HepG2 (cell line): ENCODE data around the gene B3GALNT2. TPM values are rescaled to one million over a fixed set of nuclear protein-coding genes. Genes with fewer than 3 reads are reported as not detected.

ENCODE experiments used
- ATAC-seq: fragments of 200-7000 bp; cut with Tn5 transposase; 3 replicates; pipeline ENCODE4 v1.9.1; 2020; ENCODE audit warnings: mild to moderate bottlenecking, moderate library complexity
- BruUV-seq: library from RNA; stranded (reverse); fragments of 400-500 nt; replicated peaks from 2 replicates; lab custom pipeline; 2021; lab: Mats Ljungman, UMichigan
- CTCF ChIA-PET: fragments of 300-600 bp; formaldehyde crosslinking; extraction: SDS; loops from one replicate; lab custom pipeline; 2021; ENCODE audit warnings: low total read pairs, inconsistent platforms, low intra/inter-chr PET ratio; lab: Yijun Ruan, JAX
- POLR2A ChIA-PET: fragments of 350-600 bp; sonication (Branson Sonifier 250); formaldehyde crosslinking; loops from one replicate; lab custom pipeline; 2020; ENCODE audit warnings: antibody characterized with exemption, inconsistent platforms; lab: Yijun Ruan, JAX
- DNase-seq: peaks from one replicate; pipeline ENCODE4 v3.0.0-alpha.2; 2015; ENCODE audit warnings: low spot score
- FAIRE-seq: peaks from 3 replicates; lab custom pipeline; 2011; peaks lifted over from hg19 to GRCh38; lab: Jason Lieb, UNC
- H2AFZ ChIP-seq: one replicate; pipeline ENCODE4 v1.6.1; 2011; ENCODE audit warnings: low read length, inconsistent platforms
- H3K27ac ChIP-seq: fragments of 300-600 bp; 3 replicates; pipeline ENCODE4 v1.8.0; 2011; ENCODE audit warnings: mixed run types, mild to moderate bottlenecking, mixed read lengths, low read length, inconsistent platforms; ENCODE audit not compliant: insufficient read depth; ENCODE audit errors: extremely low read length
- H3K27me3 ChIP-seq, 2 experiments: fragments of 200-600 bp in 1 of 2; 2 replicates in 1 of 2; 3 replicates in 1 of 2; pipeline versions ENCODE4 v1.6.0 to v1.8.0; 2011; ENCODE audit warnings: low read length in 2 of 2, mild to moderate bottlenecking in 2 of 2, moderate library complexity in 2 of 2, inconsistent platforms in 1 of 2; ENCODE audit not compliant: insufficient read depth in 2 of 2, control insufficient read depth in 1 of 2
- H3K36me3 ChIP-seq, 2 experiments: fragments of 200-600 bp in 1 of 2; replicated peaks in 1 of 2; 2 replicates in 1 of 2; 3 replicates in 1 of 2; pipeline versions ENCODE4 v1.5.1 to v1.8.0; 2011; ENCODE audit warnings: low read length in 2 of 2, inconsistent platforms in 1 of 2; ENCODE audit not compliant: insufficient read depth in 2 of 2, control insufficient read depth in 1 of 2
- H3K4me1 ChIP-seq: 2 replicates; pipeline ENCODE4 v1.5.1; 2012; ENCODE audit warnings: low read length, inconsistent platforms; ENCODE audit not compliant: insufficient read depth
- H3K4me2 ChIP-seq: 2 replicates; pipeline ENCODE4 v1.6.0; 2011; ENCODE audit warnings: low read depth, low read length, inconsistent platforms
- H3K4me3 ChIP-seq, 3 experiments: fragments of 200-600 bp in 1 of 3; sonication (generic), shearing (Covaris generic) in 1 of 3; replicated peaks in 1 of 3; 2 replicates each; pipeline ENCODE4 v1.5.1; 2011 to 2016; ENCODE audit warnings: low read length in 3 of 3, inconsistent platforms in 2 of 3, low read depth in 2 of 3, mild to moderate bottlenecking in 2 of 3, control low read depth in 1 of 3, mixed read lengths in 1 of 3; ENCODE audit not compliant: insufficient read depth in 1 of 3
- H3K79me2 ChIP-seq: one replicate; pipeline ENCODE4 v1.6.1; 2011; ENCODE audit warnings: low read length, inconsistent platforms; ENCODE audit not compliant: insufficient read depth
- H3K9ac ChIP-seq: 2 replicates; pipeline ENCODE4 v1.6.0; 2011; ENCODE audit warnings: mild to moderate bottlenecking, low read depth, low read length, inconsistent platforms; ENCODE audit not compliant: insufficient read depth
- H3K9me3 ChIP-seq: 2 replicates; pipeline ENCODE4 v1.5.1; 2012; ENCODE audit warnings: mild to moderate bottlenecking, low read length
- H4K20me1 ChIP-seq: 2 replicates; pipeline ENCODE4 v1.6.0; 2011; ENCODE audit warnings: inconsistent platforms, mild to moderate bottlenecking, low read length, moderate library complexity; ENCODE audit not compliant: insufficient read depth
- CEBPG ChIP-seq: IDR thresholded peaks from 2 replicates; pipeline ENCODE4 v1.6.1; 2016
- GABPA ChIP-seq, 2 experiments: IDR thresholded peaks; 2 replicates each; pipeline ENCODE4 v1.6.1; 2011 to 2016; ENCODE audit warnings: low read depth in 2 of 2, low read length in 1 of 2, missing biosample characterization in 1 of 2, missing genetic modification characterization in 1 of 2
- ISL2 ChIP-seq: sonication (generic); formaldehyde crosslinking; IDR thresholded peaks from 2 replicates; pipeline ENCODE4 v1.5.0; 2020; ENCODE audit warnings: missing genetic modification reagents
- ISX ChIP-seq: sonication (generic); formaldehyde crosslinking; conservative IDR thresholded peaks from 2 replicates; pipeline ENCODE4 v1.5.0; 2020; ENCODE audit warnings: missing genetic modification reagents
- LCORL ChIP-seq, 2 experiments: fragments of 450-650 bp in 1 of 2; sonication (generic) in 1 of 2; formaldehyde crosslinking in 1 of 2; IDR thresholded peaks; 2 replicates each; pipeline versions ENCODE4 v1.5.0 to v1.6.1; 2017 to 2020; ENCODE audit warnings: antibody characterized with exemption in 1 of 2, missing genetic modification reagents in 1 of 2
- MLLT10 ChIP-seq: sonication (generic); formaldehyde crosslinking; IDR thresholded peaks from 2 replicates; pipeline ENCODE4 v1.4.0; 2020; ENCODE audit warnings: missing genetic modification reagents
- NRL ChIP-seq: sonication (generic); formaldehyde crosslinking; IDR thresholded peaks from 2 replicates; pipeline ENCODE4 v1.5.0; 2020; ENCODE audit warnings: missing genetic modification reagents, mild to moderate bottlenecking, moderate library complexity, borderline replicate concordance
- RAD51 ChIP-seq: fragments of 450-650 bp; IDR thresholded peaks from 2 replicates; pipeline ENCODE4 v1.6.1; 2016; ENCODE audit warnings: borderline replicate concordance
- SKI ChIP-seq: fragments of 450-650 bp; IDR thresholded peaks from one replicate; pipeline ENCODE4 v1.6.1; 2018; ENCODE audit warnings: mild to moderate bottlenecking; ENCODE audit not compliant: partially characterized antibody
- STAG1 ChIP-seq: sonication (generic); formaldehyde crosslinking; IDR thresholded peaks from 2 replicates; pipeline ENCODE4 v1.4.0; 2020; ENCODE audit warnings: missing genetic modification reagents
- TBX3 ChIP-seq: fragments of 450-650 bp; IDR thresholded peaks from 2 replicates; pipeline ENCODE4 v1.6.1; 2017; ENCODE audit warnings: antibody characterized with exemption, mild to moderate bottlenecking, inconsistent platforms, borderline replicate concordance
- TOPORS ChIP-seq: sonication (generic); formaldehyde crosslinking; IDR thresholded peaks from 2 replicates; pipeline ENCODE4 v1.8.0; 2023; ENCODE audit warnings: mild to moderate bottlenecking, missing genetic modification reagents
- TP53 ChIP-seq: sonication (generic); formaldehyde crosslinking; conservative IDR thresholded peaks from 2 replicates; pipeline ENCODE4 v1.4.0; 2020; ENCODE audit warnings: missing genetic modification reagents
- ZBTB25 ChIP-seq: IDR thresholded peaks from 2 replicates; pipeline ENCODE4 v1.6.1; 2018; ENCODE audit warnings: missing genetic modification reagents
- ZC3H4 ChIP-seq: sonication (generic); formaldehyde crosslinking; IDR thresholded peaks from 2 replicates; pipeline ENCODE4 v1.4.0; 2020; ENCODE audit warnings: missing genetic modification reagents, borderline replicate concordance
- ZNF124 ChIP-seq: sonication (generic); formaldehyde crosslinking; IDR thresholded peaks from 2 replicates; pipeline ENCODE4 v1.4.0; 2020; ENCODE audit warnings: missing genetic modification reagents
- ZNF333 ChIP-seq: sonication (generic); formaldehyde crosslinking; IDR thresholded peaks from 2 replicates; pipeline ENCODE4 v1.4.0; 2020; ENCODE audit warnings: mild to moderate bottlenecking, missing genetic modification reagents, borderline replicate concordance
- ZNF451 ChIP-seq: sonication (generic); formaldehyde crosslinking; IDR thresholded peaks from 2 replicates; pipeline ENCODE4 v1.5.0; 2020; ENCODE audit warnings: mild to moderate bottlenecking, missing genetic modification reagents
- ZNF574 ChIP-seq: sonication (generic); formaldehyde crosslinking; IDR thresholded peaks from 2 replicates; pipeline ENCODE4 v1.4.0; 2020; ENCODE audit warnings: missing genetic modification reagents
- ZNF691 ChIP-seq: sonication (generic); formaldehyde crosslinking; IDR thresholded peaks from 2 replicates; pipeline ENCODE4 v1.4.0; 2020; ENCODE audit warnings: missing genetic modification reagents, low read depth, mild to moderate bottlenecking, borderline replicate concordance
- WGBS: methylation state at CpG from one replicate; pipeline ENCODE4 v1.1.6; 2017; ENCODE audit warnings: low lambda C conversion rate; 5-methylcytosine and 5-hydroxymethylcytosine counted together
- in situ Hi-C: cut with HindIII; loops from 2 replicates; pipeline ENCODE4 v1.10.0; 2017; ENCODE audit warnings: low pct_unique_long_range_greater_than_20kb; ENCODE audit not compliant: extremely low pct_ligation_motif_present
- intact Hi-C: fragments of 100-400 bp; cut with micrococcal nuclease; formaldehyde crosslinking; loops from one replicate; pipeline ENCODE4 v1.10.0; 2022; ENCODE audit not compliant: unreplicated experiment
- polyA plus RNA-seq, 8 experiments: library from polyadenylated mRNA; depleted of rRNA in 3 of 8; stranded (reverse) in 7 of 8; unstranded in 1 of 8; fragments of >200 nt; fragmentation: Illumina TruSeq in 4 of 8; extraction: Trizol in 4 of 8; gene quantifications; 2 replicates each; pipeline versions ENCODE4 v1.2.1 to v1.2.3, GENCODE V29; 2011 to 2016; ENCODE audit warnings: low read depth in 4 of 8, missing spikeins in 1 of 8, mixed read lengths in 1 of 8; ENCODE audit not compliant: insufficient read depth in 1 of 8
- total RNA-seq, 5 experiments: library from RNA; depleted of rRNA; stranded (reverse); fragments of >200 nt; fragmentation: Illumina TruSeq; extraction: Trizol; gene quantifications; 2 replicates each; pipeline ENCODE4 v1.2.3, GENCODE V29; 2016; ENCODE audit warnings: low read depth in 1 of 5

Gene B3GALNT2
- total and polyA plus RNA-seq, 2 of the 13 experiments (the other 11 are each of a cell fraction or from before 2014, with no cell fraction given), result 16.5 to 28.9 TPM

GRCh38 chr1:235473806-235474205 is 30.4 kb downstream of the B3GALNT2 start (continued):
- TF ChIP-seq LCORL (IDR thresholded peaks at IDR 0.05) (no peak), LCORL (CRISPR knock-in tag; IDR thresholded peaks at IDR 0.05) (no peak)
- TF ChIP-seq, all 625 proteins: peak for 0

GRCh38 chr1:235470741-235471439 is 33.4 kb downstream of the B3GALNT2 start:
- H3K4me2 ChIP-seq, result no peak overlapping the region
- TF ChIP-seq TBX3 (no peak), SKI (no peak), ZNF574 (CRISPR knock-in tag) (no peak), TOPORS (CRISPR knock-in tag) (no peak), ISX (CRISPR knock-in tag) (no peak), GABPA (IDR thresholded peaks at IDR 0.05; ENCODE audit: low read depth, low read length) (no peak), GABPA (CRISPR knock-in tag; IDR thresholded peaks at IDR 0.05; ENCODE audit: low read depth) (no peak), ZNF451 (CRISPR knock-in tag) (no peak), MLLT10 (no peak), ZBTB25 (CRISPR knock-in tag) (no peak), ZNF333 (CRISPR knock-in tag) (no peak), CEBPG (CRISPR knock-in tag) (no peak), STAG1 (CRISPR knock-in tag) (no peak), TP53 (CRISPR knock-in tag) (no peak), RAD51 (no peak), ZNF691 (CRISPR knock-in tag) (no peak), ISL2 (CRISPR knock-in tag) (no peak), ZNF124 (CRISPR knock-in tag) (no peak), NRL (no peak), ZC3H4 (CRISPR knock-in tag) (no peak)

More at GRCh38 chr1:235470741-235471439, 33.4 kb downstream of the B3GALNT2 start:
- intact Hi-C loops (no loop called here), in situ Hi-C loops (no loop called here)
- H3K9me3 ChIP-seq, result no peaks in the 10 kb centered on the region
- H3K36me3 ChIP-seq, result peaks cover 0 to 18% of the 10 kb centered on the region in 2 experiments; a peak in 3 of 5 replicates
- no peak for DNase-seq
- H4K20me1 ChIP-seq, result no peaks in the 10 kb centered on the region
- no peaks in the 10 kb centered on the region for H3K4me1 ChIP-seq
- CTCF ChIA-PET, result no interaction called here
- H3K4me3 ChIP-seq, result no peak overlapping the region
- no peak overlapping the region for H3K9ac ChIP-seq
- BruUV-seq, result no TSS peak
- WGBS, result 83% methylated on average over 6 of the region's 6 CpGs
- H3K27ac ChIP-seq, result no peak overlapping the region
- no peak for ATAC-seq
- H3K27me3 ChIP-seq, result no peaks in the 10 kb centered on the region
- H3K79me2 ChIP-seq, result no peaks in the 10 kb centered on the region
- no peak overlapping the region for H2AFZ ChIP-seq
- FAIRE-seq, result no peak
- POLR2A ChIA-PET, result no interaction called here
